Measurements from ENCODE around the gene PON2. TPM values are rescaled to one million over a fixed set of nuclear protein-coding genes. Genes with fewer than 3 reads are reported as not detected.

The PON2 gene
- total RNA-seq, 1 donor from 2014 or later = 36.5 TPM

DNA sequence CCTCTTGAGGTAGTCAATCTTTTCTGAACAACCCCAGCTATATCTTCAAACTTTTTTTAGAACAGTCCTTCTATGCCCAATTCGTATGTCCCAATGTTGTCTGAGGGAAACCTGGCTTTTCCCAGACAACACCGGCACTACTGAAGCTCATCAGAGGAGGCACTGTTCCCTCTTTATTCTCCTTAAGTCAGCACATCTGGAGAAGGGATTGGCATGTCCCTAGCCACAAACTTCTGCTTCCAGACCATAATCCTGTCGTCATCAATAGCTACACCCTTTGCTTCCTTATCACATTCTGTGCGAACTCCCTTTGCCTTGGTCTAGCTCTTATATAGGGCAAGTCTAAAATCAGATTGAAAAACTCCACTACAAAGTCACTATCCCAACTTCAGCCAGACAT, 61.5 kb downstream of the PON2 start:
- no peaks in the 10 kb centered on the region for H3K27me3 ChIP-seq (ENCODE audit: low read depth)
- DNase-seq = no peak
- H3K9me3 ChIP-seq (replicated peaks) = no peaks in the 10 kb centered on the region
- H3K27ac ChIP-seq (replicated peaks) = no peak overlapping the region
- intact Hi-C loops (cut with micrococcal nuclease) = no loop called here
- H3K4me3 ChIP-seq = no peak overlapping the region
- TF ChIP-seq, protein P1, sequence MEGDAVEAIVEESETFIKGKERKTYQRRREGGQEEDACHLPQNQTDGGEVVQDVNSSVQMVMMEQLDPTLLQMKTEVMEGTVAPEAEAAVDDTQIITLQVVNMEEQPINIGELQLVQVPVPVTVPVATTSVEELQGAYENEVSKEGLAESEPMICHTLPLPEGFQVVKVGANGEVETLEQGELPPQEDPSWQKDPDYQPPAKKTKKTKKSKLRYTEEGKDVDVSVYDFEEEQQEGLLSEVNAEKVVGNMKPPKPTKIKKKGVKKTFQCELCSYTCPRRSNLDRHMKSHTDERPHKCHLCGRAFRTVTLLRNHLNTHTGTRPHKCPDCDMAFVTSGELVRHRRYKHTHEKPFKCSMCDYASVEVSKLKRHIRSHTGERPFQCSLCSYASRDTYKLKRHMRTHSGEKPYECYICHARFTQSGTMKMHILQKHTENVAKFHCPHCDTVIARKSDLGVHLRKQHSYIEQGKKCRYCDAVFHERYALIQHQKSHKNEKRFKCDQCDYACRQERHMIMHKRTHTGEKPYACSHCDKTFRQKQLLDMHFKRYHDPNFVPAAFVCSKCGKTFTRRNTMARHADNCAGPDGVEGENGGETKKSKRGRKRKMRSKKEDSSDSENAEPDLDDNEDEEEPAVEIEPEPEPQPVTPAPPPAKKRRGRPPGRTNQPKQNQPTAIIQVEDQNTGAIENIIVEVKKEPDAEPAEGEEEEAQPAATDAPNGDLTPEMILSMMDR (IDR thresholded peaks at IDR 0.05; ENCODE audit: borderline replicate concordance) = no peak
- H3K36me3 ChIP-seq = peaks cover 6% of the 10 kb centered on the region
- no peaks in the 10 kb centered on the region for H3K4me1 ChIP-seq

DNA sequence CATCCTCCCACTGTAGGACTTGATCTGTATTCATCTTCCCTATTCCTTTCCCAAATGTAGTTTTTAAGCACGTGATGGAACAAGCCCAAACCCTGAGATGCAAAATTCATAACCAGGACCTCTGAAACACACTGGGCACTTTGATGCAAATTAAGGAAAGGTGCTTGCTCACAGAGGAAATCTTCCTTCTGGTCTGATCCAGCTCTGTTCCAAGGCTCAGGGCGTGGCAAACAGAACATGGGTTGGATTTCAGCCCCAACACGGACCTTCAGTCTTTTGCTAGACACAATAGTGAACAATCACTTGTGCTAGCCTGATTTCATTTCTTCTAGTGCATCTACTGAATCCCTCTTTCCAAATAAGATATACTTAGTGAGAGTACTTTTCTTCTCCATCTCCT, 66.6 kb downstream of the PON2 start:
- TF ChIP-seq, protein P1 (IDR thresholded peaks at IDR 0.05; ENCODE audit: borderline replicate concordance) = no peak
- intact Hi-C loops (cut with micrococcal nuclease) = no loop called here
- Histone ChIP-seq H3K27me3 (ENCODE audit: low read depth) (no peaks in the 10 kb centered on the region), H3K27ac (replicated peaks) (no peak overlapping the region), H3K4me1 (no peaks in the 10 kb centered on the region), H3K4me3 (no peak overlapping the region), H3K9me3 (replicated peaks) (no peaks in the 10 kb centered on the region), H3K36me3 (no peaks in the 10 kb centered on the region)
- DNase-seq = no peak

DNA sequence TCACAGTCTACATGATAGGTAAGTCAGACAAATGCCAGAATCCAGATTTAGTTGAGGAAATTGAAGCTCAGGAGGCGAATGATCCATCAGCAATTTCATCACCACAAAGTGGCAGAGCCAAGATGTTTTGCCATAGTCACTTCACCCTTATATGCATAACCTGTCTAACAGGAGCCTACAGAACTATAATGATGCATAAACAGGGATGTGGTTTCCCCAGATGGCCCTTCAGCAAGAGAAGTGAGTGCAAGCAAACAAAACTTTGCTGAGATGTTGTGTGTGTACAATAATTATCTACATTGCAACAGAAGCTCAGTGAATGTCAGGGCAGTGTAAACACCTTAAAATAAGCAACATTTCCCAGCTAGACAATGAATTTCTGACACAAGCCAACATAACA, 67.2 kb downstream of the PON2 start:
- H3K27me3 ChIP-seq (ENCODE audit: low read depth) = no peaks in the 10 kb centered on the region
- H3K27ac ChIP-seq (replicated peaks) = no peak overlapping the region
- intact Hi-C loops (cut with micrococcal nuclease) = no loop called here
- TF ChIP-seq, protein P1 (IDR thresholded peaks at IDR 0.05; ENCODE audit: borderline replicate concordance) = no peak
- H3K36me3 ChIP-seq = no peaks in the 10 kb centered on the region
- H3K9me3 ChIP-seq (replicated peaks) = no peaks in the 10 kb centered on the region
- H3K4me1 ChIP-seq = no peaks in the 10 kb centered on the region
- no peak overlapping the region for H3K4me3 ChIP-seq
- no peak for DNase-seq

DNA sequence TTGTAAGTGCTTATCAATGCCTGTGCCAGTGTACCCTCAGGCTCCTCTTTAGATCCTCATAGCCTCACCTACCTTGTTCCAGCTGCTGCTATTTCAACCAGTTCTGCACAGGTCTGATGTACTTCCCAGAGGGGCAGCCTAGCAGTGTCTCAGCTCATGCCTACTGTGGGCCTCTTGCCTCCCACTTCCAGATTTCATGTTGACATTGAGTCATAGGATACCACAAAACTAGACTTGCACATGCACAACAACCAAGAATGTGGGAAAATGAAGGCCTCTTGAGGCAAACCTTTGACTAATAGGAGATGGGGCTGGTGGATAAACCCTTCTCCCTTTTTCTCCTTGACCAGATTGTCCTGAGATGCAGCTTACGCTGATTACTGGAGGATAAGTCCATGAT, 69.7 kb downstream of the PON2 start:
- TF ChIP-seq, protein P1 (IDR thresholded peaks at IDR 0.05; ENCODE audit: borderline replicate concordance) = no peak
- Histone ChIP-seq H3K9me3 (replicated peaks) (no peaks in the 10 kb centered on the region), H3K27ac (replicated peaks) (no peak overlapping the region), H3K27me3 (ENCODE audit: low read depth) (no peaks in the 10 kb centered on the region), H3K4me3 (no peak overlapping the region), H3K4me1 (no peaks in the 10 kb centered on the region), H3K36me3 (no peaks in the 10 kb centered on the region)
- no peak for DNase-seq
- intact Hi-C loops (cut with micrococcal nuclease) = no loop called here

DNA sequence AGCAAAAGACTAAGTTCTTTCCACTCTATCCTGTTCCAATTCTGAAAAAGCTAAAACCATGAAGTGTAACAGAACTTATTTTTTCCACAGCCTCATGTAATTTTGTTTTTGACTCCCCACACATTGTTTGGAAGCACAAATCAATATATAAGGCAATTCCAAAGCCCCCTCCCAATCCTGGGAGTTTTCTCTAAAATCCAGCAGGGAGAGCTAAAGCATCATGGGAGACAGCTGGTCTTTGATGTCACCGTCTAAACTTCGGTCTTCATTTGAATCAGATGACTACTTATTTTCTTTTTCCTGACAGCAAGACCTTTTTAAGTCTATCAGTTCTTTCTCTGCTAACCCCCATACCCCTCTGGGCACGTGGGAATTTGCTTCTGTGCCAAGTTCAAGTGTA, 77.2 kb downstream of the PON2 start:
- intact Hi-C loops (cut with micrococcal nuclease) = no loop called here
- Histone ChIP-seq H3K9me3 (replicated peaks) (peaks cover 17% of the 10 kb centered on the region), H3K4me1 (no peaks in the 10 kb centered on the region), H3K27me3 (ENCODE audit: low read depth) (peaks cover 4% of the 10 kb centered on the region), H3K36me3 (no peaks in the 10 kb centered on the region), H3K27ac (replicated peaks) (no peak overlapping the region), H3K4me3 (no peak overlapping the region)
- TF ChIP-seq, protein P1 (IDR thresholded peaks at IDR 0.05; ENCODE audit: borderline replicate concordance) = peak; percentile 20
- DNase-seq = no peak

Other genes starting within 250 kb of the PON2 start
- not detected for gene PON1, start 110.5 kb downstream of the PON2 start, total RNA-seq
- 0.69 TPM for gene PON3, start 38.7 kb downstream of the PON2 start, total RNA-seq
- 6.3 TPM for gene ASB4, start 50.9 kb upstream of the PON2 start, total RNA-seq
- 325 TPM for gene PDK4, start 161.5 kb upstream of the PON2 start, total RNA-seq